NOMO-1 treated with dmso at 0.1 percent for 144 hours (cell line): ENCODE data around the gene BAHCC1.

Source experiments
- DNase-seq: peaks from one replicate; lab custom pipeline; 2025; ENCODE audit not compliant: unreplicated experiment; lab: John Stamatoyannopoulos, UW

The BAHCC1 gene

DNA sequence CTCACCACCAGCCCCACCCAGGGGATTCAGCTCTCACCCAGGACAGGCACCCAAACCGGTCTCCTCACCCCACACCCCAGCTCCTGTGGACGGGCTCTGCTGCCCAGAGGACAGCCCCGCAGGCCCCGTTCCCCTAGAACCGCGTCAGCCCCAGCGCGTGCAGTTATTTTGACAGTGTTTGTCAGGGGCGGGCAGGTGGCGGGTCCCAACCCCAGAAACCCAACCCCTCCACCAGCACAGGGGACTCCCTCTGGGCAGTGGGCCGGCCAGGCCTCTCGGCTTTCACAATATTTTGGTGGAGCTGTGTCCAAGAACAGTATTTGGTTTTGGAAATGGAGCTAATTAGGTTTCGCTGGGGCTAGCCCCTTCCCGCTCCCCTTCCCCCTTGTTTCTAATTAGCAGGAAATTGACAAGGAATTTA, 44.8 kb downstream of the BAHCC1 start:
- no peak for DNase-seq

DNA sequence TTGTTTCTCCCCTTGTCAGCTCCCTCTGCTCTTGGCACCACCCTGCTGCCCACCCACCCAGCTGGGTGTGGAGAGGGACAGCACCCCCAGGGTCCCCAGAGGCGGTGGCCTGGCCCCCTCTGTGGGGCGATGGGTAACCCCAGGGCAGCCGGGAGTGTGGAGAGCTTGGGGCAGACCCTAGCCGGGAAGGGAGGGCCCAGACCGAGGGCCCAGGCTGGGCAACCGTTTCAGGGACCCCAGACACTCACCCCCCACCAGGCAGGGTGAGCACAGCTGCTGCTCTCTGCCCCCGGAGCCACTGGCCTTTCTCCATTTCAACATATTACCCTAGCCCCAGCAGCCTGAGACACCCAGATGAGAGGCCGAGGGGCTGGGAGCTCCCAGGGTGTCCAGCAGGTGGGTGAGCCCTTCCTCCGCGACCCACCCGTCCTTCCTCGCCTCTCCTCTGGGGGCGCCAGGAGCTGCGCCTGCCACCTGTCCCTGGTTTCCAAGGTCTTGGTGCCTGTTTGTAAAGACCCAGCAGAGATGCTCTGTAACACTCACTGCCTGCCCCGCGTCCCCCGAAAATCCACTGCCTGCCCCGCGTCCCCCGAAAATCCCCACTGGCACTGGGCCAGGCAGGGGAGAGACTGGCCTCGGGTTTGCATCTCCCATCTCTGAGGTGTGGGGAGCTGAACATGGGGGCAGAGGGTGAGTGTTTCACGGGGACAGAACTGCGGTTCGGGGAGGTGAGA, 45.4 kb downstream of the BAHCC1 start:
- DNase-seq, result no peak

DNA sequence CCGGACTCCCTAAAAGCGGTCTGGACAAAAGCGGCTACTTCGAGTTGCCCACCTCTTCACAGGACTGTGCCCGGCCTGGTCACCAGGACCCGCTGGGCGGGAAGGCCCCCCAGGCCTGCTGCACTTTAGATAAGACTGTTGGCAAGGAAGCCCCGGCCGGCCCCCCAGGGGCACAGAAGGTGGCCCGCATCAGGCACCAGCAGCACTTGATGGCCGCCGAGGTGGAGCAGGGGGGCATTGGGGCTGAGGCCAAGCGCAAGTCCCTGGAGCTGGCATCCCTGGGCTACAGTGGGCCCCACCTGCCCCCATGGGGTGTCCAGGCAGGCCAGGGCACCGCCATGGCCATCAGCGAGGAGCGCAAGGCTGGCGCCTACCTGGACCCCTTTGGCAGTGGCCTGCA, 47.5 kb downstream of the BAHCC1 start:
- no peak for DNase-seq

DNA sequence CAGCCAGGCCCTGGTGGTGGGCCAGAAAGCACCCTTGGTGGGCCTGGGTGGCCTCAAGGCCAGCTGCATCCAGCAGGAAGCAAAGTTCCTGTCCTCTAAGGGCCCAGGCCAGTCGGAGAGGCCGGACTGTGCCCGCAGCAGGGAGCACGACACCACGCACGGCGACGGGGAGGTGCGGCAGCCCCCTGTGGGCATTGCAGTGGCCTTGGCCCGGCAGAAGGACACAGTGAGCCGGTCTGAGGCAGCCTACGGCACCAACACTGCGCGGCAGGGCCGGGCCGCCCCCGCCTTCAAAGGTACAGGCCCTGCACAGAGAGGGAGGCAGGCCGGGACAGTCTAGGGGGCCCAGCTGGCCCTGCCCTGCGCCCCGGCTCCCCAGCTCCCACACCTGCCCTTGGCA, 48.0 kb downstream of the BAHCC1 start:
- DNase-seq, result no peak

DNA sequence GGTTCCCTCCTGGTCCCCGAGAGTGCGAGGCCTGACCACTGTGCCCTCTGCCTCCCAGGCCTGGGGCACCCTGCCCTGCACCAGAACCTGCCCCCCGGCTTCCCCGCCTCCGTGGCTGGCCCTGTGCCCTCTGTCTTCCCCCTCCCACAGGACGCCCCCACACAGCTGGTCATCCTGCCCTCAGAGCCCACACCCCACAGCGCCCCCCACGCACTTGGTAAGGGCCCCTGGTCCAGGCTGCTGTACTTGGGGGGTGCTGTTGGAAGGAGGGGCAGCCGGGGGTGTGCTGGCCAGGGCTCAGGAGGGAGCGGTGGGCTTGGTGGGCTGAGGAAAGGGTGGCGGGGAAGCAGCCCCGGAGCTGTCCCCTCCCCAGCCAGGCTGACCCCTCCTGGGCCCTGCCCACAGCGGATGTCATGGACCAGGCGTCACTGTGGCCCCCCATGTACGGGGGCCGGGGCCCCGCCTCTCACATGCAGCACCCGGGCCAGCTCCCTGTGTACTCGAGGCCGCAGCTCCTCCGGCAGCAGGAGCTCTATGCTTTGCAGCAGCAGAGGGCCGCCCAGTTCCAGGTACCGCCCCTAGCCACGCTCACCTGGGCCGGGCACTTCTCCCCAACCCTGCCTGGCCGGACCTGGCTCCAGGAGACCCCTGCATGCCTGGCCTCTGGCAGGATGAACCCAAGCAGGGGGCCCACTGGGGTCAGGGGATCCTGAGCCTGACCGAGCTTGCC, 49.5 kb downstream of the BAHCC1 start:
- no peak for DNase-seq

DNA sequence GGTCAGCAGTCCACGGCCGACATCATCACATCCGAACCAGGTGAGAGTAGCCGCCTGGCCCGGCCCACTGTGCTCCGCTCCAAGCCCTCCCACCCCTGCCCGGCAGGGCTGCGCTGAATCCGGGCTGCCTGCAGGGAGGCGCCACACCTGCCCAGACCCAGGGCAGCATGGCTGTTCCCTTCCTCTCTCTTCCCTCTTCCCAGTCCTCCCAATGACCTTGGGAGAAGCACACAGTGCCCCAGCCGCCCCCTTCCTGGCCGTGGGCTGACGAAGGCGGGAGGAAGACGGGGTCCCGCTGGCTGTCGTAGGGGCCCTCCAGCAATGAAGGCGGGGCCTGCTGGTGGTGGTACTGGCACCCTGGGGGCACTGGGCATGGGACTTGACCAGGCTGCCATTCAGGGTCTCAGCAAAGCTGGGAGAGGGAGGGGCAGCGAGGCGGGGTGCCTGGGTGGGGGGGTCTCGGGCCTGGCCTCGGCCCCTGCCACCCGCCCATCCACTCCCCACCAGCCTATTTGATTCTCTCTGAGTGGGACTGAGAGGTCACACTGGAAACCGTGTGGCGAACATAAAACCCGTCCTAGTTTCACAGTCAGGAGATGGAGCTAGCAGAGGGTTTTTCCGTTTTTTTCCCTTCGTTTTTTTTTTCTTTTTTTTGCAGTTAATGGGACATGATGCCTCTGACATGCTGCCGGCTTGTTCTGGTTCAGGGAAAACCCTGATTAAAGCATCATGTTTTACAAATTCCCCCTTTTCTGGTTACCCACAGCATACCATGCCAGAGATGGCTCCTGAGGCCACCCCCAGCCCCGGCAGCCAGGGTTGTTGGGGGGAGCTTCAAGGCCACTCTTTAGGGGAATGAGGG, 50.6 kb downstream of the BAHCC1 start:
- no peak for DNase-seq

DNA sequence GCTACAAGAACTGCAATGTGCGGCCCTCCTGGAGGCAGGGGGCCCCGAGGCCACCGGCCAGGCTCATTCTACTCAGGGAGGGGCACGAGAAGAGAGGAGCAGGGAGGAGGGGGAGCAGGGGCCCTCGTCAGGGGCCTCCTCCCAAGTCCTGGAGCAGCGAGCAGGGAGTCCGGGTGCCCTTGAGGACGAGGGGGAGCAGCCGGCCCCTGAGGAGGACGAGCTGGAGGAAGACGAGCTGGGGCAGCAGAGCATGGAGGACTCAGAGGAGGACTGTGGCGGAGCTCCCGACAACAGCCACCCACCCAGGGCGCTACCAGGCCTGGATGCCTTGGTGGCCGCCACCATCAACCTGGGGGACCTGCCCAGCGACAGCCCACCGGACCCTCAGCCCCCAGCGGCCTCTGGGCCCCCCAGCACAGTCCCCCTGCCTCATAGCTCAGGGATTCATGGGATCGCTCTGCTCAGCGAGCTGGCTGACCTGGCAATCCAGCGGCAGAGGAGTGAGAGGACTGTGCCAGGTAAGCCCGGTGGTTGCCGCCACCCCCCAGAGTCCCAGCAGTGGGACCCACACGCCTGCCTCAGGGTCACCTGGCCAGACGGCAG, 52.2 kb downstream of the BAHCC1 start:
- DNase-seq, result no peak

DNA sequence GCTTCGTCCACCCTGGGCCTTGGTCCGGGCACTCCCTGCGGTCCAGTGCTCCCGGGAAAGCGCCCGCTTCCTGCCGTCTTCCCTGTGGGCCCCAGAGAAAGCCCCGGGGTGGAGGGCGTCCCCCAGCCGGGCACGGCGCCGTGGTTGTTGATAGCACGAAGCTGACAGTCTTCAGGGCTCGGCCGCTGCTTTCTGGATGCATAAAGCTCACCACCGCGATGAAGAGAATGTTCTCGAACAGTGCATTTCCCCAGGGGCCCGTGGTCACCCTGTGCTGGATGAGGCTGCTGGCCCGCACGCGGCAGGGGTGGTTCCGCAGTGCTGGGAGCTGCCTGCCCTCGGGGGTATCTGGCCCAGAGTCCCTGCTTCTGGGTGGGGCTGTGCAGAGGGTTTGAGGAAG, 53.2 kb downstream of the BAHCC1 start:
- DNase-seq, result no peak

DNA sequence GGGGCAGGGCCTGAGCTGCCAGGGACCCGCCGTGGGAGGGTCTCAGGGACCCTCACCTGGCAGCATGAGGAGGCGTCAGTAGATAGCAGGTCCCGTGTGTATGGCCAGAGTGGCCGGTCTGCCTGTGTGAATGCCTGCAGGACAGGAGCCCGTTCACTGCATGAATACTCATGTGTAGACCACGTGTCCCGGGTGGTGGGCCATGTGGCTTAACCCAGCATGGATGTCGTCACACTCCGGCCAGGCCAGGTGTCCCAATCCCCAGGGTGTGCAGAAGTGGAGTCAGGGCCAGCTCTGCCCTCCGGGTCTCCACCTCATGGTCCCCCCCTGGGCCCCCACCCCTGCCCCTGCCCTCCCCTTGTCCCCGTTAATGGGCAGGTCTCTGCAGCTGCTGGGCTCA, 53.7 kb downstream of the BAHCC1 start:
- DNase-seq, result no peak

DNA sequence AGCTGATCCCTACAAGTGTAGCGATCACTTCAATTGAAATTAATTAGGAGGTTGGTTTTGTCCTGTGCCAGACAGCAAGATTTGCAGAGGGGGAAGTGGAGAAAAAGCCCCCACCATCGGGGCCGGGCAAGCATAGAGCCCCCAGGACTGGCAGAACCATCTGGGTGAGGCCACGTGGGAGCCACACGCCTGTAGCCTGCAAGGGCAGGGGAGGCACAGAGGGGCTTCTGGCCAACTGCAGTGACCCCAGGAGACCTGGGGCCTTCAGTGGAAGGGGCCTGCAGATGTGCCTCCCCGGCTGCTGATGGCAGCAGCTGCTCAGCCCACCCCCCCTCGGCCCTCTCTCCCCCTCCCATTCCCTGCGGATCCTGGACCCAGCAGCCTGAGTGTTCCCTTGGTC, 54.1 kb downstream of the BAHCC1 start:
- no peak for DNase-seq

DNA sequence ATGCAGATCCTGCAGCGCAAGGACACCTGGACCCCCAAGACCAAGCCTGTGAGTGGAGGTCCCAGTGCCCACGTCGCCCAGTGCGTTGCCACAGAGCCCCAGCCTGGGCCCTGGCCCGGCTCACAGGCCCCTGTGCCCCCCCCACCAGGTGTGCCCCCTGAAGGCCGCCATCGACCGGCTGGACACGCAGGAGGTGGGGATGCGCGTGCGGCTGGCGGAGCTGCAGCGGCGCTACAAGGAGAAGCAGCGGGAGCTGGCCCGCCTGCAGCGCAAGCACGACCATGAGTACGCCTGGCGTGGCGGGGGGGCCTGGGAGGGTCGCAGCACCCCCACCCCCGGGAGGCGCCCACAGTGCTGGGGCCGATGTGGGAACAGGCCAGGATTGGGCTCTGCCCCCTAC, 56.6 kb downstream of the BAHCC1 start:
- no peak for DNase-seq

DNA sequence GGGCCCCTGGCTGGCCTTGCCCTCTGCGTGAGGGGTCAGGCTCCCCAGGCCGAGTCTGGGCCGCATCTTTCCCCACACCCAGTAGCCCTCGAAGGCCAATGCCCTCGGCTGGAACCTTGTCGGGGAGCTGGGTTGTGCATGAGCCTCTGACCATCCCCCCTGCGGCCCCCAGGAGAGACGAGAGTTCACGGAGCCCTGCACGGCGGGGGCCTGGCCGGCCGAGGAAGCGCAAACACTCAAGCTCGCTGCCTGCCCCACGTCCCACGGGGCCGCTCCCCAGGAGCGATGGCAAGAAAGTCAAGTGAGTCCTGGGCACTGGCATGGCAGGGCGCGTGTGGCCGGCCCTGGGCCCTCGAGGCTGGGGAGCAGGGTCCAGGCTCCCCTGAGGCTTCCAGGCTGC, 57.3 kb downstream of the BAHCC1 start:
- no peak for DNase-seq

DNA sequence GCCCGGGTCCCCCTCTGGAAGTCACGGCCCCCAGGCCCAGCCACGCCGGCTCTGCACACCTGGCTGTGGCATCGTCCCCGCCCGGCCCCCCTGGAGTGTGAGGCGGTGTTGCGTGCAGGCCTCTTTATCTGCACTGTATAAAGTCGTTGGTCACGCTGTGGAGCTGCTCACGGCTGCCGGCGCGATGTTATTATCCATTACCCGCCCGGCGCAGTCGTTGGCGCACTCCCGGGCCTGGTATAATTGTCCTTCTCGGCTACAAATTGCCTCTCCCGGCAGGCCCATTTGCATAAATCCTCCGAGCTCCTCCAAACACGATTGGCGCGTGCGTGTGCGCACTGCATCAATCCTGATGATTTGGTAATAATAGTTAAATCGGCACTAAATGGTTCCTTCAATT, 57.8 kb downstream of the BAHCC1 start:
- DNase-seq, result no peak

DNA sequence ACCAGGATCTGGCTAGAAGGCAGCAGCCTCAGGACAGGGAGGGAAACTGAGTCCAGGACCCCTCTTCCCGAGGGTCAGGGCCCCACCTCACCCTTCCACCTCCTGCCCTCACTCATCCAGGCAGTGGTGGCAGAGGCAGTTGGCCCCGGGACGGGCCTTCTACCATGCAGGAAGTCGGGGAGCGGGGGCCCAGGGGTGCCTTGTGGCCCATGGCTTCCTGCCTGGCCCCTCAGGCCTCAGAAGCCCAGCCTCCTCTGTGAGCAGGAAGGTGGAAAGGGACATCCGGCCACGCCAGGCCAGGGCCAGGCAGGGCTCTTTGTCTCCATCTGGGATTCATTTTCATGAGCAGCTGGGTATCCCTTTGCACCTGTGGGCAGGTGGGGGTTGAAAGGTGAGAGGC, 58.5 kb downstream of the BAHCC1 start:
- peak; percentile 54 for DNase-seq

DNA sequence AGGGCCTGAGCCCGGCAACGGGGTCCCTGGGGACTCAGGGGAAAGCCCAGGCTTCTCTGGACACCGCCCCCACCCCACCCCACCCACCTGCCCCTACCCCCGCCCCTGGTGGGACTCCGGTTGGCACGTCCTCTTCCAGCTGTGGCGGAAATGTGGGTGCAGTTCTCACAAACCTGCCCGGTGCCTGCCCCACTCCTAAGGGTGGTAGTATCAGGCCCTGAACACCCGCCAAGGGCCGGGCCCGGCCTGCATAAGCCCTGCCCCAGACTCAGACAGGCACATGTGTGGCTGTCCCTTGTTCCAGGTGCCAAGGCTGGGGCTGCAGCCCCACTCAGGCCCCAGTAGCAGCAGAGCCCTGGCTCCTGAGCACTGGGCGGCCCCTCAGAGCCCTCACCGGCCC, 59.2 kb downstream of the BAHCC1 start:
- DNase-seq, result no peak

DNA sequence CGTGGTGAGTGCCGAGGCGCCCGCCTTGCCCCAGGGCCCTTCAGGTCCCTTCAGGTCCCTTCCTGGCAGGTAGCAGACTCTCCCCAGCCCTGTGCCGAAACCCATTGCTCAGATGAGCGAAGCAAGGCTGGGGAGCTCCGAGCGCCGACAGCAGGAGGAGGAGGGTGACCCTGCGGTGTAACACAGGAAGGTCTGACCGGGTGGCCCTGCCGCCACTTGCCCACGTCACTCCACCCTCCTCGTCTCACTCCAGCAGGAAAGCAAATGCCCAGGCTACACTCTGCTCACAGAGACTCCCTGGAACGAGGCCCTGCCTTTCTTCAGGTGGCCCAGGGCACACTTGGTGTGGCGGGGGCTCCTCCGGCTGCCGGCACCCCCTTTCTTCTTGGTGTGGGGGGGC, 60.1 kb downstream of the BAHCC1 start:
- no peak for DNase-seq

DNA sequence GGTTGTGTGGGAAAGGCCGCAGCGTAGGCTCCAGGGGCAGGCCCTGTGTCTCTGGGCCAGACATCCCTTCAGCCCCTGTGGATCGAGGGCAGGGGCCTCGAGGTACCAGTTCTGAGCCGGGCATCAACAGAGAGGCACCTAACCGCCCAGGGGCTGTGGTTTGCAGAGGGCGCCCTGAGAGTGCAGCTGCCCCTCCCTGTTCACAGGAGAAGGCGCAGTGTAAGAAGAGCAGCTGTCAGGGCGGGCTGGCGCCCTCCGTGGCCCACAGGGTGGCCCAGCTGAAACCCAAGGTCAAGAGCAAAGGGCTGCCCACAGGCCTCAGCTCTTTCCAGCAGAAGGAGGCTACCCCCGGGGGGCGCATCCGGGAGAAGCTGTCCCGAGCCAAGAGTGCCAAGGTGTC, 60.8 kb downstream of the BAHCC1 start:
- DNase-seq, result no peak

DNA sequence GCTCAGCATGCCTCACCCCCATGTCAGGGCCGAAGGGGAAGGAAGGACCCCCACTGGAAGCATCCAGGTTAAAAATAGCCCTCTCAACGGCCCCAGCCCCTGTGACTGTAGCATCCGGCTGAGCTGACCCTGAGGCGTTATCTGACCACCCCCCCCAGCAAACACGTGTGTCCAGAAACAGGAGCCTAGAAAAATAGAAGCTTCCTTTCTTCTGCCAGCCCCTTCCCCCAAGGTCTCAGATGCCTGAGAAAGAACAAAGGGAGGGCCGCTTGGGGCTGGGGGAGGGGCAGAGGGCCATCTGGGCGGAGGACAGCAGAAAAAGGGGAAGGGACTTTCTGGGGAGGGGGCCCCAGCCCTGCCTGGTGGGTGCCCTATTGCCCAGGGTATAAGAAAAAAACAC, 61.5 kb downstream of the BAHCC1 start:
- no peak for DNase-seq

DNA sequence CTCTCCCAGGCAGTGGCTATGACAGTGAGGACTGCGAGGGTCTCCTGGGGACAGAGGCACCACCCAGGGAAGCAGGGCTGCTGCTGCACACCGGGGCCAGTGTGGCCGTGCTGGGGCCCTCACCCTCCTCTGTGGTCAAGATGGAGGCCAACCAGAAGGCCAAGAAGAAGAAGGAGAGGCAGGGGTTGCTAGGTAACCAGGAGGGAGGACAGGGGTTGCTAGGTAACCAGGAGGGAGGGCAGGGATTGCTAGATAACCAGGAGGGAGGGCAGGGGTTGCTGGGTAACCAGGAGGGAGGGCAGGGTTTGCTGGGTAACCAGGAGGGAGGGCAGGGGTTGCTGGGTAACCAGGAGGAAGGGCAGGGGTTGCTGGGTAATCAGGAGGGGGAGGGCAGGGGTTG, 62.1 kb downstream of the BAHCC1 start:
- no peak for DNase-seq

DNA sequence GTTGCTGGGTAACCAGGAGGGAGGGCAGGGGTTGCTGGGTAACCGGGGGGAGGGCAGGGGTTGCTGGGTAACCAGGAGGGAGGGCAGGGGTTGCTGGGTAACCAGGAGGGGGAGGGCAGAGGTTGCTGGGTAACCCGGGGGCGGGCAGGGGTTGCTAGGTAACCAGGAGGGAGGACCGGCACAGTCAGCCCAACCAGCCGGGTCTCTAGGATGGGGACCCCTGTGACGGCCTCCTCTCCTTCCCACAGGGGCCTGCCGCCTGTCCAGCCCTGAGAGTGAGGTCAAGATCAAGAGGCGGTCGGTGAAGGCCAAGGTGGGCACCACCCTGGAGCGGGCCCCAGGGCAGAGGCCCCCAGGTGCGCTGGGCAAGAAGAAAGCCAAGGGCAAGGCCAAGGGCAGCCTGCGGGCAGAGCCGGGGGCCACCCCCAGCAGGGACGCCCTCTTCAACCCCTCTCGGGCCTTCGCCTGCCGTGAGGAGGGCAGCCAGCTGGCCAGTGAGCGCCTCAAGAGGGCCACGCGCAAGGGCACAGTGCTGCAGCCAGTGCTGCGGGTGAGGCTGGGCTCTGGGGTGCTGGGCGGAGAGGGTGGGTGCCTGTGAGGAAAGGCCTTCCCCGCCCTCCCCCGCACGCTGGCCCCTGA, 62.8 kb downstream of the BAHCC1 start:
- no peak for DNase-seq

DNA sequence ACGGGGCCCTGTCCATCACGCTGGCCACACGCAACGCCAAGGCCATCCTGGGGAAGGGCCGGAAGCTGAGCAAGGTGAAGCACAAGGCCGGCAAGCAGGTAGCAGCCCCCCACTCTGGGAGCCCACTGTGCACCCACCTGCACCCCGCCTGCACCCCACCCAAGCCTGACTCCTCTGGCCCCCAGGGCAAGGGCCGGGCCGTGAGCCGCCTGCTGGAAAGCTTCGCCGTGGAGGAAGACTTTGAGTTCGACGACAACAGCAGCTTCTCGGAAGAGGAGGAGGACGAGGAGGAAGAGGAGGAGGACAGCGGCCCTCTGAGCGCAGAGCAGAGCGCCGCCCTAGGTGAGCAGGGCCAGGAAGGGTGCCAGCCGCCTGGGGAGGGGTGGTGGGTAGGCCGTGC, 63.4 kb downstream of the BAHCC1 start:
- DNase-seq, result no peak
